GM12878 (cell line): ENCODE data around the gene PDCD10. TPM values are rescaled to one million over a fixed set of nuclear protein-coding genes. Genes with fewer than 3 reads are reported as not detected.
A peak's percentile ranks its signal among the peaks of the same experiment; 100 is the strongest.

ENCODE experiments used
- ATAC-seq: fragments of 200-7000 bp; cut with Tn5 transposase; 3 replicates; pipeline ENCODE4 v1.9.1; 2020; ENCODE audit warnings: mild to moderate bottlenecking, moderate library complexity
- BruUV-seq: library from RNA; stranded (reverse); fragments of 400-500 nt; replicated peaks from 2 replicates; lab custom pipeline; 2021; lab: Mats Ljungman, UMichigan
- CTCF ChIA-PET: fragments of 300-600 bp; sonication (Branson Sonifier 250); formaldehyde crosslinking; extraction: SDS; loops from one replicate; lab custom pipeline; 2021; ENCODE audit warnings: inconsistent platforms; lab: Yijun Ruan, JAX
- POLR2A ChIA-PET: fragments of 350-600 bp; formaldehyde crosslinking; extraction: SDS; loops from one replicate; lab custom pipeline; 2021; ENCODE audit warnings: inconsistent platforms; lab: Charles Lee
- RAD21 ChIA-PET: fragments of 300-600 bp; sonication (Branson Sonifier 250); formaldehyde crosslinking; loops from one replicate; lab custom pipeline; 2023; ENCODE audit warnings: antibody characterized with exemption; ENCODE audit not compliant: unreplicated experiment; lab: Charles Lee
- SMC1A ChIA-PET: fragments of 300-600 bp; sonication (Branson Sonifier 250); formaldehyde crosslinking; loops from one replicate; lab custom pipeline; 2023; ENCODE audit not compliant: unreplicated experiment, uncharacterized antibody; lab: Charles Lee
- DNase-seq: peaks from one replicate; pipeline ENCODE4 v3.0.0-alpha.2; 2011; ENCODE audit warnings: low read depth, low spot score
- FAIRE-seq: peaks from 3 replicates; lab custom pipeline; 2011; peaks lifted over from hg19 to GRCh38; lab: Jason Lieb, UNC
- H2AFZ ChIP-seq: 2 replicates; pipeline ENCODE4 v1.6.0; 2011; ENCODE audit warnings: low read depth, low read length, control low read depth; ENCODE audit not compliant: control insufficient read depth
- H3K27ac ChIP-seq: 2 replicates; pipeline ENCODE4 v1.5.1; 2011; ENCODE audit warnings: control low read depth; ENCODE audit not compliant: control insufficient read depth, insufficient read depth
- H3K27me3 ChIP-seq, 2 experiments: replicated peaks in 1 of 2; 2 replicates each; pipeline versions ENCODE4 v1.6.0 to v1.6.1; 2011; ENCODE audit warnings: low read length in 1 of 2; ENCODE audit not compliant: control insufficient read depth in 2 of 2, insufficient read depth in 2 of 2
- H3K36me3 ChIP-seq, 2 experiments: 2 replicates each; pipeline ENCODE4 v1.5.1; 2011; ENCODE audit warnings: low read length in 1 of 2; ENCODE audit not compliant: control insufficient read depth in 2 of 2, insufficient read depth in 2 of 2
- H3K4me1 ChIP-seq: 2 replicates; pipeline ENCODE4 v1.6.1; 2011; ENCODE audit warnings: mild to moderate bottlenecking, low read length, moderate library complexity, mixed read lengths; ENCODE audit not compliant: control insufficient read depth, insufficient read depth
- H3K4me2 ChIP-seq: 2 replicates; pipeline ENCODE4 v1.6.0; 2011; ENCODE audit warnings: control low read depth; ENCODE audit not compliant: control insufficient read depth, insufficient read depth
- H3K4me3 ChIP-seq: fragments of 200-600 bp; sonication (generic); 2 replicates; pipeline ENCODE4 v1.5.1; 2016
- H3K79me2 ChIP-seq: 2 replicates; pipeline ENCODE4 v1.6.0; 2011; ENCODE audit warnings: low read length; ENCODE audit not compliant: control insufficient read depth, insufficient read depth
- H3K9ac ChIP-seq: 2 replicates; pipeline ENCODE4 v1.8.0; 2011; ENCODE audit warnings: low read length, control low read depth, mixed read lengths; ENCODE audit not compliant: control insufficient read depth, insufficient read depth
- H3K9me3 ChIP-seq: replicated peaks from 3 replicates; pipeline ENCODE4 v1.5.1; 2011; ENCODE audit warnings: mild to moderate bottlenecking, low read length; ENCODE audit not compliant: control insufficient read depth, insufficient read depth
- H4K20me1 ChIP-seq: 2 replicates; pipeline ENCODE4 v1.6.0; 2011; ENCODE audit not compliant: control insufficient read depth, insufficient read depth
- ATF7 ChIP-seq: fragments of 450-650 bp; IDR thresholded peaks from 2 replicates; pipeline ENCODE4 v1.6.1; 2016; ENCODE audit warnings: low read depth, mild to moderate bottlenecking
- BHLHE40 ChIP-seq, 2 experiments: fragments of 450-650 bp in 1 of 2; IDR thresholded peaks; 2 replicates each; pipeline ENCODE4 v1.6.1; 2011 to 2017; ENCODE audit warnings: low read depth in 2 of 2, borderline replicate concordance in 1 of 2, improper control_type of control experiment in 1 of 2, low read length in 1 of 2, mild to moderate bottlenecking in 1 of 2
- CEBPB ChIP-seq, 2 experiments: fragments of 150-350 bp in 1 of 2; IDR thresholded peaks; 2 replicates each; pipeline ENCODE4 v1.6.1; 2012 to 2014; ENCODE audit warnings: low read depth in 2 of 2, low read length in 2 of 2, borderline replicate concordance in 1 of 2, inconsistent platforms in 1 of 2
- CREB1 ChIP-seq: IDR thresholded peaks from 2 replicates; pipeline ENCODE4 v1.6.1; 2012; ENCODE audit warnings: low read depth, mild to moderate bottlenecking, inconsistent platforms
- EGR1 ChIP-seq, 2 experiments: IDR thresholded peaks; 1 replicate in 1 of 2; 2 replicates in 1 of 2; pipeline ENCODE4 v1.6.1; 2011 to 2012; ENCODE audit warnings: low read depth in 2 of 2, low read length in 2 of 2, borderline replicate concordance in 1 of 2, mild to moderate bottlenecking in 1 of 2, moderate library complexity in 1 of 2
- FOXM1 ChIP-seq: IDR thresholded peaks from 2 replicates; pipeline ENCODE4 v1.6.1; 2012; ENCODE audit warnings: low read depth, mild to moderate bottlenecking, inconsistent platforms, low read length, moderate library complexity
- GATAD2B ChIP-seq: fragments of 450-650 bp; conservative IDR thresholded peaks from 2 replicates; pipeline ENCODE4 v1.6.1; 2017; ENCODE audit warnings: low read depth, mild to moderate bottlenecking, moderate library complexity
- HDAC2 ChIP-seq: fragments of 200-600 bp; sonication (generic); IDR thresholded peaks from 2 replicates; pipeline ENCODE4 v1.6.1; 2017
- HDAC6 ChIP-seq: fragments of 200-600 bp; sonication (generic); IDR thresholded peaks from one replicate; pipeline ENCODE4 v1.8.0; 2017; ENCODE audit warnings: antibody characterized with exemption; ENCODE audit not compliant: unreplicated experiment
- IKZF2 ChIP-seq, 2 experiments: fragments of 450-650 bp; IDR thresholded peaks; 2 replicates each; pipeline ENCODE4 v1.6.1; 2017; ENCODE audit warnings: mild to moderate bottlenecking in 2 of 2, moderate library complexity in 2 of 2
- KDM1A ChIP-seq: fragments of 200-600 bp; sonication (generic); IDR thresholded peaks from 2 replicates; pipeline ENCODE4 v1.6.1; 2016; ENCODE audit warnings: borderline replicate concordance
- LARP7 ChIP-seq: fragments of 450-650 bp; IDR thresholded peaks from 2 replicates; pipeline ENCODE4 v1.6.1; 2017; ENCODE audit warnings: mild to moderate bottlenecking
- NR2F1 ChIP-seq: fragments of 450-650 bp; conservative IDR thresholded peaks from 2 replicates; pipeline ENCODE4 v1.6.1; 2017; ENCODE audit warnings: mild to moderate bottlenecking
- POLR2A ChIP-seq: IDR thresholded peaks from 2 replicates; pipeline ENCODE4 v1.6.1; 2011; ENCODE audit warnings: low read depth, mild to moderate bottlenecking, low read length
- RBBP5 ChIP-seq: fragments of 200-600 bp; sonication (generic); conservative IDR thresholded peaks from 2 replicates; pipeline ENCODE4 v1.6.1; 2016
- RCOR1 ChIP-seq: conservative IDR thresholded peaks from 2 replicates; pipeline ENCODE4 v1.6.1; 2012; ENCODE audit warnings: low read depth, low read length, improper control_type of control experiment
- SMAD1 ChIP-seq: fragments of 450-650 bp; IDR thresholded peaks from 2 replicates; pipeline ENCODE4 v1.6.1; 2018; ENCODE audit warnings: mild to moderate bottlenecking, low read depth; ENCODE audit not compliant: partially characterized antibody
- SMARCA5 ChIP-seq: fragments of 450-650 bp; IDR thresholded peaks from 2 replicates; pipeline ENCODE4 v1.6.1; 2017; ENCODE audit warnings: mild to moderate bottlenecking
- TCF12 ChIP-seq: IDR thresholded peaks from 2 replicates; pipeline ENCODE4 v1.6.1; 2011; ENCODE audit warnings: low read depth, mild to moderate bottlenecking, low read length
- ZNF24 ChIP-seq: fragments of 450-650 bp; IDR thresholded peaks from 2 replicates; pipeline ENCODE4 v1.6.1; 2017; ENCODE audit warnings: antibody characterized with exemption, mild to moderate bottlenecking
- WGBS: methylation state at CpG from one replicate; pipeline ENCODE4 v1.1.6; 2016; ENCODE audit warnings: low lambda C conversion rate; ENCODE audit not compliant: insufficient replicate concordance, insufficient coverage; ENCODE audit errors: missing lambda C conversion rate; 5-methylcytosine and 5-hydroxymethylcytosine counted together
- in situ Hi-C: fragments of 300-500 bp; cut with MboI; formaldehyde crosslinking; loops from 9 replicates; pipeline ENCODE4 v1.14.3; 2018; ENCODE audit warnings: mixed read lengths
- intact Hi-C: fragments of 100-400 bp; cut with micrococcal nuclease; formaldehyde crosslinking; loops from one replicate; pipeline ENCODE4 v1.14.2; 2022; ENCODE audit not compliant: unreplicated experiment
- polyA plus RNA-seq, 11 experiments: library from polyadenylated mRNA; depleted of rRNA in 4 of 11; unstranded in 6 of 11; stranded (reverse) in 5 of 11; fragments of >200 nt; fragmentation: Nextera tagmentation in 4 of 11; fragmentation: Illumina TruSeq in 1 of 11; extraction: Ambion mirVana in 4 of 11; extraction: Trizol in 1 of 11; gene quantifications; 1 replicate in 1 of 11; 2 replicates in 10 of 11; pipeline versions ENCODE4 v1.2.1 to v1.2.3, GENCODE V29; 2011 to 2016; ENCODE audit warnings: inconsistent platforms in 2 of 11, missing spikeins in 2 of 11, low read depth in 1 of 11
- total RNA-seq, 4 experiments: library from RNA; depleted of rRNA in 3 of 4; stranded (reverse); fragments of >200 nt in 3 of 4; fragmentation: Illumina TruSeq in 1 of 4; extraction: Trizol in 1 of 4; gene quantifications; 2 replicates each; pipeline versions ENCODE4 v1.2.1 to v1.2.3, GENCODE V29; 2013 to 2021
- TF ChIP-seq, protein P1 (sequence below): IDR thresholded peaks from 2 replicates; pipeline ENCODE4 v1.6.1; 2012; ENCODE audit warnings: low read depth, low read length, improper control_type of control experiment

PDCD10 gene
- total and polyA plus RNA-seq, 10 of the 15 experiments (the other 5 are each of a cell fraction or from before 2014, with no cell fraction given): 64.1 to 247 (median 125) TPM

DNA sequence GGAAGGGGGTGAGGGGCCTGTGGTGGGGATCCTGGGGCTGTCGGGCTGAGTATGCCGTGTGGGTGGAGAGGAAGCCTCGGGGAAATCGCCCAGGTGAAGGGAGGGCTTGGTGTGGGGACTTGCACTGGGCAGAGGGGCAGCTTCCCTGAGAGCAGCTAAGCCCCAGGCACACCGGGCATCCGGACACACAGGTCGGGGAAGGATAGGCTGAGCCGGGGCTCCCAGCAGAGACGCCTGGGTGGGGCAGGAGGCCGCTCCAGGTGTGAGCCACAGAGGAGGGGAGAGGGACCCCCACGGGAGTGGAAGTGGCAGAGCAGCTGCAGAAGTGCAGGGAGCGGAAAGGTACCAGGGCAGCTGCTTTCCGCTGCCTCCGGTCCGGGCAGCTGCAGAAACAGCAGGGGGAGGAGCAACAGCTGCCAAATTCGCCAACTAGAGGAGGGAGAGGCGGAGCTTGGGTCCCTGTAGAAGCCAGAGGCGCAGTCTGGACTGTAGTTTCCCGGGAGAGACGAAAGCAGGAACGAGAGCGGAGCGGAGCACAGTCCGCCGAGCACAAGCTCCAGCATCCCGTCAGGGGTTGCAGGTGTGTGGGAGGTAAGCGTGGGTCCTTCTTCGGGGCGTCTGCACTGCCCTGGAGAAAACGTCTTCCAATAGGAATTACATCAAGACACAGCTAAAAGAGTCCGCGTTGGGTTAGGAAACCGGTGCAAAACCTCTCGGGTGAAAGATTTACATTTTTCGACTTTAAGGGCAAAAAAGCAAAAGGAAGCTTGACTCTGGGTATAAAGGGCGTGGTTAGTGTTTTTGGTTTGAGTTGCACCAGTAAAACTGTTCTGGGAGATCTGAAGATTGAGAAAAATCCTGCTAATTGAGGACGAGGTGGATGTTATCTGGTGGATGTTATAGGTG, 794 bp upstream of the PDCD10 start, which contains the start of gene SERPINI1 (continued):
- TF ChIP-seq, protein P1, sequence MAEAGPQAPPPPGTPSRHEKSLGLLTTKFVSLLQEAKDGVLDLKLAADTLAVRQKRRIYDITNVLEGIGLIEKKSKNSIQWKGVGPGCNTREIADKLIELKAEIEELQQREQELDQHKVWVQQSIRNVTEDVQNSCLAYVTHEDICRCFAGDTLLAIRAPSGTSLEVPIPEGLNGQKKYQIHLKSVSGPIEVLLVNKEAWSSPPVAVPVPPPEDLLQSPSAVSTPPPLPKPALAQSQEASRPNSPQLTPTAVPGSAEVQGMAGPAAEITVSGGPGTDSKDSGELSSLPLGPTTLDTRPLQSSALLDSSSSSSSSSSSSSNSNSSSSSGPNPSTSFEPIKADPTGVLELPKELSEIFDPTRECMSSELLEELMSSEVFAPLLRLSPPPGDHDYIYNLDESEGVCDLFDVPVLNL: no peak
- no peak for TF ChIP-seq HDAC6
- TF ChIP-seq TCF12: peak; percentile 87
- TF ChIP-seq ATF7: no peak
- TF ChIP-seq CREB1: no peak
- peak; percentile 24 for TF ChIP-seq SMAD1
- TF ChIP-seq GATAD2B: peak; percentile 86; the same call in 1 of the 2 replicates
- no peak for TF ChIP-seq SMARCA5
- no peak for TF ChIP-seq RCOR1
- TF ChIP-seq LARP7: peak; percentile 75
- no peak for TF ChIP-seq HDAC2
- TF ChIP-seq POLR2A: peak; percentile 83
- TF ChIP-seq RBBP5: no peak

GRCh38 chr3:167733961-167734497, 663 bp downstream of the PDCD10 start:
- Histone ChIP-seq H3K27me3 (no peaks in the 10 kb centered on the region), H3K36me3 (no peaks in the 10 kb centered on the region), H3K4me3 (peak overlapping the region; percentile 69), H3K79me2 (peaks cover 55% of the 10 kb centered on the region), H4K20me1 (peaks cover 4% of the 10 kb centered on the region; the same call in 1 of the 2 replicates), H3K9ac (peak overlapping the region; percentile 74), H2AFZ (peak overlapping the region; percentile 97), H3K4me1 (peaks cover 3% of the 10 kb centered on the region; the same call in 1 of the 2 replicates), H3K9me3 (no peaks in the 10 kb centered on the region), H3K27ac (peak overlapping the region; percentile 86), H3K4me2 (peak overlapping the region; percentile 39)
- intact Hi-C loops: loop anchor here (5.0 to 10.0 kb wide), 2 partner anchors 148 to 361 kb away; partner anchors contain the start of gene GOLIM4
- no peak for TF ChIP-seq SMAD1
- TF ChIP-seq CEBPB (IDR thresholded peaks at IDR 0.05; ENCODE audit: borderline replicate concordance in 1 of 2, low read depth in 2 of 2, low read length in 2 of 2): no peak
- 0 out of 2 replicates have a peak, but pooled peaks have one; percentile 51 for TF ChIP-seq CREB1
- no peak for TF ChIP-seq FOXM1
- no peak for TF ChIP-seq EGR1 (IDR thresholded peaks at IDR 0.05; ENCODE audit: borderline replicate concordance in 1 of 2, low read depth in 2 of 2, low read length in 2 of 2)
- 0 out of 2 replicates have a peak, but pooled peaks have one; percentile 63 for TF ChIP-seq NR2F1
- TF ChIP-seq ZNF24: no peak
- no peak for TF ChIP-seq BHLHE40 (IDR thresholded peaks at IDR 0.05; ENCODE audit: borderline replicate concordance in 1 of 2, low read depth in 2 of 2, low read length in 1 of 2)
- no peak for TF ChIP-seq KDM1A
- TF ChIP-seq IKZF2 (IDR thresholded peaks at IDR 0.05): no peak; a peak in 1 of 4 replicates
- BruUV-seq: TSS peak; percentile 68
- WGBS: 1% methylated on average over 12 of the region's 12 CpGs
- no peak for DNase-seq
- ChIA-PET SMC1A (interaction anchor here (1.2 to 1.5 kb wide), 2 partner anchors 21 to 82 kb away, joined by 3 to 4 read pairs; no protein-coding TSS in a partner anchor), CTCF (no interaction called here), POLR2A (no interaction called here), RAD21 (no interaction called here)
- ATAC-seq: no peak
- in situ Hi-C loops: no loop called here
- no peak for FAIRE-seq
